ENCODE results near the gene ACP4.

GRCh38 chr19:50801107-50801506 is 10.9 kb downstream of the ACP4 start:
- TF ChIP-seq SIN3A (IDR thresholded peaks at IDR 0.05; ENCODE audit: borderline replicate concordance, insufficient read depth, low read length) (no peak), FOXP2 (optimal IDR thresholded peaks at IDR 0.05; ENCODE audit: borderline replicate concordance, extremely low read depth, extremely low read length, insufficient read depth) (no peak)

Data from PFSK-1 (cell line).